Sigmoid colon (tissue), 7 donors: ENCODE measurements around the gene SPRED1. TPM values are rescaled to one million over a fixed set of nuclear protein-coding genes. Genes with fewer than 3 reads are reported as not detected.
"Not testable (repeated sequence)": the region's sequence is repeated elsewhere in the genome, so short reads cannot be mapped to it uniquely, and the experiment has no call there.

Experiments
- DNase-seq: peaks from one replicate; pipeline ENCODE4 v3.0.0-alpha.2; 2019
- H3K27ac ChIP-seq, 4 donors: fragments of 200-600 bp; sonication (generic); one replicate each; pipeline ENCODE4 v1.5.1; 2016 to 2019; ENCODE audit warnings: mild to moderate bottlenecking in 1 of 4
- H3K27me3 ChIP-seq, 3 donors: fragments of 200-600 bp; sonication (generic); one replicate each; pipeline ENCODE4 v1.5.1; 2019; ENCODE audit warnings: mild to moderate bottlenecking in 1 of 3
- H3K36me3 ChIP-seq, 4 donors: fragments of 200-600 bp; sonication (generic); one replicate each; pipeline ENCODE4 v1.5.1; 2016 to 2019
- H3K4me1 ChIP-seq, 4 donors: fragments of 200-600 bp; sonication (generic); one replicate each; pipeline ENCODE4 v1.5.1; 2017 to 2019
- H3K4me3 ChIP-seq, 4 donors: fragments of 200-600 bp; sonication (generic); one replicate each; pipeline ENCODE4 v1.5.1; 2017 to 2019; ENCODE audit warnings: mild to moderate bottlenecking in 2 of 4, moderate library complexity in 1 of 4
- H3K9me3 ChIP-seq, 4 donors: fragments of 200-600 bp in 3 of 4; sonication (generic) in 3 of 4; one replicate each; pipeline versions ENCODE4 v1.5.1 to v1.6.1; 2013 to 2019
- EP300 ChIP-seq, 4 donors: sonication (generic); formaldehyde crosslinking; IDR thresholded peaks; one replicate each; pipeline ENCODE4 v1.6.1; 2017; ENCODE audit warnings: antibody characterized with exemption in 4 of 4
- POLR2A ChIP-seq, 2 donors: fragments of 450-650 bp; IDR thresholded peaks; one replicate each; pipeline ENCODE4 v1.6.1; 2016; ENCODE audit warnings: antibody characterized with exemption in 2 of 2, mild to moderate bottlenecking in 2 of 2, moderate library complexity in 2 of 2
- POLR2AphosphoS5 ChIP-seq, 4 donors: sonication (generic); formaldehyde crosslinking; IDR thresholded peaks; one replicate each; pipeline ENCODE4 v1.6.1; 2017; ENCODE audit warnings: antibody characterized with exemption in 4 of 4
- WGBS, 2 donors: extraction: QIAGEN DNeasy Blood & Tissue Kit; methylation state at CpG; one replicate each; pipeline ENCODE4 v1.1.7; 2013; 5-methylcytosine and 5-hydroxymethylcytosine counted together
- intact Hi-C: fragments of 100-400 bp; cut with DNase I; formaldehyde crosslinking; loops from one replicate; pipeline ENCODE4 v1.15.1; 2023
- polyA plus RNA-seq, 3 donors: library from polyadenylated mRNA; stranded (reverse); fragments of 200-250 nt; gene quantifications; one replicate each; pipeline ENCODE4 v1.2.3, GENCODE V29; 2013
- total RNA-seq, 4 donors: library from RNA; depleted of rRNA; stranded (reverse); fragments of >200 nt; gene quantifications; one replicate each; pipeline ENCODE4 v1.1.0, GENCODE V29; 2016
- TF ChIP-seq, protein P1 (sequence below), 4 experiments: fragments of 450-650 bp in 3 of 4; fragments of 200-600 bp in 1 of 4; IDR thresholded peaks; one replicate each; pipeline ENCODE4 v1.5.1; 2016 to 2019; ENCODE audit warnings: antibody characterized with exemption in 4 of 4, mild to moderate bottlenecking in 3 of 4, moderate library complexity in 2 of 4
- donor health status: healthy with polysubstance abuse.
- donor health status: Bipolar disorder and iron deficiency.
- donor health status: healthy.

Gene SPRED1
- total and polyA plus RNA-seq, 7 donors: 6.8 to 17.8 (median 15.0) TPM

DNA sequence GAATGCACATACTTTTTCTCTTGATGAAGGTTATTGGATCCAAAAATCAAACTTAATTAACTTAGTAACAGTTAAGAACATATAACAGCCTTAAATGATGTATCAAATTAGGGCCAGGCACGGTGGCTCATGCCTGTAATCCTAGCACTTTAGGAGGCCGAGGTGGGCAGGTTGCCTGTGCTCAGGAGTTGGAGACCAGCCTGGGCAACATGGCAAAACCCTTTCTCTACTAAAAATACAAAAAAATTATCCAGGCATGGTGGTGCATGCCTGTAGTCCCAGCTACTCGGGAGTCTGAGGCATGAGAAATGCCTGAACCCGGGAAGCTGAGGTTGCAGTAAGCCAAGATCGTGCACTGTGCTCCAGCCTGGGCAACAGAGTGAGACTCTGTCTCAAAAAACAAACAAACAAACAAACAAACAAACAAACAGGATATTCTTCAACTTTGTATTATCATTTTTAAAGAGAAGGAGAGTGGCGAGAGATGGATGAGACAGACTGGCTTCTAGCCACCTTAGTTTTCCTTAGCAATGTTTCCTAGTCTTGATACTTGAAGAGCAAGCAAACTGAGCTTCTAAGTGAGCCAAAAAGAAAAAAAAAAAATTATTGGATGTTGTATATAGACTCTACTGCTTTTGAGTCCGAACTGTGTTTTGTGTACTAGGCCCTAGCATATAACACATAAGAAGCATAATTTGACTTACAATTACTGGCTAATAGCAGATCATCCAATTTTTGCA lies 13.8 kb downstream of the SPRED1 start:
- 73 to 78% methylated on average over 7 of the region's 7 CpGs for WGBS, 2 donors
- DNase-seq: no peak
- Histone ChIP-seq H3K4me1 (peaks cover 0 to 21% (median 17%) of the 10 kb centered on the region in 4 donors), H3K27ac (peak overlapping the region in 1 of 4 donors; percentile 12), H3K27me3 (no peaks in the 10 kb centered on the region), H3K4me3 (no peak overlapping the region), H3K36me3 (no peaks in the 10 kb centered on the region), H3K9me3 (no peaks in the 10 kb centered on the region)
- intact Hi-C loops: no loop called here
- TF ChIP-seq EP300 (IDR thresholded peaks at IDR 0.05) (no peak), POLR2A (IDR thresholded peaks at IDR 0.05) (no peak), POLR2AphosphoS5 (IDR thresholded peaks at IDR 0.05) (no peak)
- TF ChIP-seq, protein P1, sequence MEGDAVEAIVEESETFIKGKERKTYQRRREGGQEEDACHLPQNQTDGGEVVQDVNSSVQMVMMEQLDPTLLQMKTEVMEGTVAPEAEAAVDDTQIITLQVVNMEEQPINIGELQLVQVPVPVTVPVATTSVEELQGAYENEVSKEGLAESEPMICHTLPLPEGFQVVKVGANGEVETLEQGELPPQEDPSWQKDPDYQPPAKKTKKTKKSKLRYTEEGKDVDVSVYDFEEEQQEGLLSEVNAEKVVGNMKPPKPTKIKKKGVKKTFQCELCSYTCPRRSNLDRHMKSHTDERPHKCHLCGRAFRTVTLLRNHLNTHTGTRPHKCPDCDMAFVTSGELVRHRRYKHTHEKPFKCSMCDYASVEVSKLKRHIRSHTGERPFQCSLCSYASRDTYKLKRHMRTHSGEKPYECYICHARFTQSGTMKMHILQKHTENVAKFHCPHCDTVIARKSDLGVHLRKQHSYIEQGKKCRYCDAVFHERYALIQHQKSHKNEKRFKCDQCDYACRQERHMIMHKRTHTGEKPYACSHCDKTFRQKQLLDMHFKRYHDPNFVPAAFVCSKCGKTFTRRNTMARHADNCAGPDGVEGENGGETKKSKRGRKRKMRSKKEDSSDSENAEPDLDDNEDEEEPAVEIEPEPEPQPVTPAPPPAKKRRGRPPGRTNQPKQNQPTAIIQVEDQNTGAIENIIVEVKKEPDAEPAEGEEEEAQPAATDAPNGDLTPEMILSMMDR (IDR thresholded peaks at IDR 0.05): no peak

GRCh38 chr15:38267421-38268022 lies 14.9 kb downstream of the SPRED1 start:
- intact Hi-C loops: no loop called here
- Histone ChIP-seq H3K4me3 (no peak overlapping the region), H3K9me3 (no peaks in the 10 kb centered on the region), H3K27me3 (no peaks in the 10 kb centered on the region), H3K4me1 (peaks cover 0 to 23% (median 18%) of the 10 kb centered on the region in 4 donors), H3K36me3 (no peaks in the 10 kb centered on the region), H3K27ac (no peak overlapping the region)
- TF ChIP-seq POLR2AphosphoS5 (IDR thresholded peaks at IDR 0.05): no peak
- no peak for TF ChIP-seq EP300 (IDR thresholded peaks at IDR 0.05)
- no peak for TF ChIP-seq POLR2A (IDR thresholded peaks at IDR 0.05)
- TF ChIP-seq, protein P1 (IDR thresholded peaks at IDR 0.05): no peak
- 89 to 91% methylated on average over 3 of the region's 3 CpGs for WGBS, 2 donors
- DNase-seq: no peak

DNA sequence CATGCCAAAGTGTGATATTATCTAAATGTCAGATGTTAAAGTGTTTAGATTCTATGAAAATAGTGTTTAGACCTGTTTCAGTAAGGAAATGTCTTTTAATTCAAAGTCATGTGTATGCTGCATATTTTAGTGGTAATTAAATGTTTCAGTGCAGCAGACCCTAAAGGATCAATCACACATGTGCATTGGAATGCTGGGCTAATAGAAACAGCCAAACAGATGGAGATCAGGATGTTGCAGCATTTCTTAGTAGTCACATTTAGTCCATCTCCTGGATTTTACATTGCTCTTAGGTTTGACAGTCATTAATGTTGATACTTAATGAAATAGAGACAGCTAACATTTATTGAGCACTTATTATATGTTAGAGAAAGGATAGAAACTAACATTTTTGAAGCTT lies 18.5 kb downstream of the SPRED1 start:
- no peak overlapping the region for H3K27ac ChIP-seq
- TF ChIP-seq EP300 (IDR thresholded peaks at IDR 0.05): no peak
- no peak for TF ChIP-seq POLR2A (IDR thresholded peaks at IDR 0.05)
- TF ChIP-seq POLR2AphosphoS5 (IDR thresholded peaks at IDR 0.05): no peak
- TF ChIP-seq, protein P1 (IDR thresholded peaks at IDR 0.05): no peak
- H3K27me3 ChIP-seq: no peaks in the 10 kb centered on the region
- H3K9me3 ChIP-seq: no peaks in the 10 kb centered on the region
- no peaks in the 10 kb centered on the region for H3K36me3 ChIP-seq
- intact Hi-C loops: no loop called here
- no peak overlapping the region for H3K4me3 ChIP-seq
- DNase-seq: no peak
- peaks cover 0 to 36% (median 20%) of the 10 kb centered on the region in 4 donors for H3K4me1 ChIP-seq

GRCh38 chr15:38271895-38272294 lies 19.3 kb downstream of the SPRED1 start:
- WGBS, 2 donors: 92 to 96% methylated on average over 3 of the region's 3 CpGs
- H3K4me1 ChIP-seq: peaks cover 0 to 34% (median 20%) of the 10 kb centered on the region in 4 donors
- no peak overlapping the region for H3K27ac ChIP-seq
- intact Hi-C loops: no loop called here
- no peak for DNase-seq
- H3K9me3 ChIP-seq: no peaks in the 10 kb centered on the region
- H3K36me3 ChIP-seq: no peaks in the 10 kb centered on the region
- TF ChIP-seq POLR2AphosphoS5 (IDR thresholded peaks at IDR 0.05): no peak
- TF ChIP-seq, protein P1 (IDR thresholded peaks at IDR 0.05): no peak
- TF ChIP-seq EP300 (IDR thresholded peaks at IDR 0.05): no peak
- TF ChIP-seq POLR2A (IDR thresholded peaks at IDR 0.05): no peak
- H3K27me3 ChIP-seq: no peaks in the 10 kb centered on the region
- no peak overlapping the region for H3K4me3 ChIP-seq

GRCh38 chr15:38272431-38272830 lies 19.8 kb downstream of the SPRED1 start:
- H3K4me3 ChIP-seq, H3K36me3 ChIP-seq, H3K27me3 ChIP-seq, DNase-seq, H3K9me3 ChIP-seq, intact Hi-C loops, H3K27ac ChIP-seq: not testable (repeated sequence)
- WGBS, 2 donors: 36 to 74% methylated on average over 3 of the region's 3 CpGs
- H3K4me1 ChIP-seq: peaks cover 0 to 34% (median 19%) of the 10 kb centered on the region in 4 donors
